Neural cell (in vitro differentiated cells): ENCODE results near the gene GSTCD. TPM values are rescaled to one million over a fixed set of nuclear protein-coding genes. Genes with fewer than 3 reads are reported as not detected.
A peak's percentile ranks its signal among the peaks of the same experiment; 100 is the strongest.

Experiments used
- H2AFZ ChIP-seq: fragments of 200-600, 300-800 bp; sonication (generic), shearing (Covaris generic); 2 replicates; pipeline ENCODE4 v1.6.0; 2014; ENCODE audit warnings: low read depth, mild to moderate bottlenecking, antibody characterized with exemption, low read length, moderate library complexity
- H3F3A ChIP-seq: fragments of 200-600 bp; shearing (Covaris generic); 2 replicates; pipeline ENCODE4 v1.6.1; 2016; ENCODE audit warnings: mild to moderate bottlenecking, moderate library complexity, mixed read lengths, antibody characterized with exemption, low read length; ENCODE audit not compliant: insufficient read depth, poor library complexity, severe bottlenecking
- H3K27ac ChIP-seq: fragments of 200-600, 300-800 bp; sonication (generic), shearing (Covaris generic); 2 replicates; pipeline ENCODE4 v1.5.1; 2014; ENCODE audit warnings: mild to moderate bottlenecking, low read length, moderate library complexity
- H3K27me3 ChIP-seq: fragments of 300-800, 200-600 bp; sonication (generic), shearing (Covaris generic); 2 replicates; pipeline ENCODE4 v1.6.0; 2014; ENCODE audit warnings: mild to moderate bottlenecking, low read depth, low read length, moderate library complexity; ENCODE audit not compliant: insufficient read depth
- H3K36me3 ChIP-seq: fragments of 300-800, 200-600 bp; sonication (generic), shearing (Covaris generic); 2 replicates; pipeline ENCODE4 v1.5.1; 2014; ENCODE audit warnings: mild to moderate bottlenecking, antibody characterized with exemption, low read length, moderate library complexity; ENCODE audit not compliant: insufficient read depth
- H3K4me2 ChIP-seq: fragments of 300-800, 200-600 bp; sonication (generic), shearing (Covaris generic); 2 replicates; pipeline ENCODE4 v1.6.0; 2014; ENCODE audit warnings: mild to moderate bottlenecking, low read length
- H3K4me3 ChIP-seq: fragments of 300-800, 200-600 bp; sonication (generic), shearing (Covaris generic); 2 replicates; pipeline ENCODE4 v1.5.1; 2014; ENCODE audit warnings: mild to moderate bottlenecking, low read length, moderate library complexity
- H3K79me2 ChIP-seq: fragments of 200-600 bp; shearing (Covaris generic); replicated peaks from 2 replicates; pipeline ENCODE4 v1.6.0; 2014; ENCODE audit warnings: mild to moderate bottlenecking, low read length, moderate library complexity; ENCODE audit not compliant: insufficient read depth
- H3K9ac ChIP-seq: fragments of 300-800, 200-600 bp; sonication (generic), shearing (Covaris generic); 2 replicates; pipeline ENCODE4 v1.6.1; 2016; ENCODE audit warnings: mild to moderate bottlenecking, low read length, mixed read lengths
- H3K9me2 ChIP-seq: fragments of 200-600 bp; shearing (Covaris generic); 2 replicates; pipeline ENCODE4 v1.6.1; 2016; ENCODE audit warnings: mild to moderate bottlenecking, low read length, mixed read lengths; ENCODE audit not compliant: insufficient read depth
- H3K9me3 ChIP-seq: fragments of 200-600, 300-800 bp; sonication (generic), shearing (Covaris generic); 2 replicates; pipeline ENCODE4 v1.6.1; 2016; ENCODE audit warnings: mild to moderate bottlenecking, mixed run types, low read length, moderate library complexity, mixed read lengths
- H4K20me1 ChIP-seq: fragments of 200-600 bp; shearing (Covaris generic); 2 replicates; pipeline ENCODE4 v1.6.1; 2016; ENCODE audit warnings: mild to moderate bottlenecking, mixed run types; ENCODE audit not compliant: insufficient read depth
- CTCF ChIP-seq: fragments of 450-650 bp; IDR thresholded peaks from 2 replicates; pipeline ENCODE4 v1.5.1; 2014; ENCODE audit warnings: antibody characterized with exemption, mild to moderate bottlenecking, moderate library complexity; ENCODE audit not compliant: poor library complexity, severe bottlenecking
- EP300 ChIP-seq: fragments of 450-650 bp; conservative IDR thresholded peaks from 2 replicates; pipeline ENCODE4 v1.6.1; 2014; ENCODE audit warnings: antibody characterized with exemption, mild to moderate bottlenecking, moderate library complexity; ENCODE audit not compliant: poor library complexity, severe bottlenecking
- EZH2 ChIP-seq: fragments of 200-600, 300-800 bp; shearing (Covaris generic), sonication (generic); IDR thresholded peaks from 2 replicates; pipeline ENCODE4 v1.6.1; 2014; ENCODE audit warnings: antibody characterized with exemption, low read length, borderline replicate concordance, mild to moderate bottlenecking; ENCODE audit not compliant: insufficient read depth, poor library complexity, severe bottlenecking
- MXI1 ChIP-seq: fragments of 450-650 bp; conservative IDR thresholded peaks from 2 replicates; pipeline ENCODE4 v1.6.1; 2014; ENCODE audit warnings: antibody characterized with exemption, mild to moderate bottlenecking; ENCODE audit not compliant: poor library complexity, severe bottlenecking
- POLR2AphosphoS5 ChIP-seq: IDR thresholded peaks from 2 replicates; pipeline ENCODE4 v1.6.1; 2012
- RAD21 ChIP-seq: fragments of 450-650 bp; conservative IDR thresholded peaks from 2 replicates; pipeline ENCODE4 v1.6.1; 2014; ENCODE audit warnings: antibody characterized with exemption, mild to moderate bottlenecking, moderate library complexity
- SMC3 ChIP-seq: fragments of 450-650 bp; conservative IDR thresholded peaks from 2 replicates; pipeline ENCODE4 v1.6.1; 2014; ENCODE audit warnings: antibody characterized with exemption, mild to moderate bottlenecking, moderate library complexity; ENCODE audit not compliant: poor library complexity
- TAF1 ChIP-seq: IDR thresholded peaks from 2 replicates; pipeline ENCODE4 v1.6.1; 2012; ENCODE audit warnings: low read depth
- polyA minus RNA-seq: library from RNA; depleted of rRNA, polyadenylated mRNA; stranded (reverse); fragments of >200 nt; gene quantifications from 2 replicates; pipeline ENCODE4 v1.2.3, GENCODE V29; 2014
- polyA plus RNA-seq: library from polyadenylated mRNA; depleted of rRNA; stranded (reverse); fragments of >200 nt; gene quantifications from 2 replicates; pipeline ENCODE4 v1.2.3, GENCODE V29; 2014
- TF ChIP-seq, protein P1 (sequence below): IDR thresholded peaks from 2 replicates; pipeline ENCODE4 v1.6.1; 2012; ENCODE audit warnings: borderline replicate concordance

The GSTCD gene
- polyA plus RNA-seq (15.1 and 15.7 TPM in 2 replicates), polyA minus RNA-seq (42.6 and 46.2 TPM in 2 replicates)

DNA sequence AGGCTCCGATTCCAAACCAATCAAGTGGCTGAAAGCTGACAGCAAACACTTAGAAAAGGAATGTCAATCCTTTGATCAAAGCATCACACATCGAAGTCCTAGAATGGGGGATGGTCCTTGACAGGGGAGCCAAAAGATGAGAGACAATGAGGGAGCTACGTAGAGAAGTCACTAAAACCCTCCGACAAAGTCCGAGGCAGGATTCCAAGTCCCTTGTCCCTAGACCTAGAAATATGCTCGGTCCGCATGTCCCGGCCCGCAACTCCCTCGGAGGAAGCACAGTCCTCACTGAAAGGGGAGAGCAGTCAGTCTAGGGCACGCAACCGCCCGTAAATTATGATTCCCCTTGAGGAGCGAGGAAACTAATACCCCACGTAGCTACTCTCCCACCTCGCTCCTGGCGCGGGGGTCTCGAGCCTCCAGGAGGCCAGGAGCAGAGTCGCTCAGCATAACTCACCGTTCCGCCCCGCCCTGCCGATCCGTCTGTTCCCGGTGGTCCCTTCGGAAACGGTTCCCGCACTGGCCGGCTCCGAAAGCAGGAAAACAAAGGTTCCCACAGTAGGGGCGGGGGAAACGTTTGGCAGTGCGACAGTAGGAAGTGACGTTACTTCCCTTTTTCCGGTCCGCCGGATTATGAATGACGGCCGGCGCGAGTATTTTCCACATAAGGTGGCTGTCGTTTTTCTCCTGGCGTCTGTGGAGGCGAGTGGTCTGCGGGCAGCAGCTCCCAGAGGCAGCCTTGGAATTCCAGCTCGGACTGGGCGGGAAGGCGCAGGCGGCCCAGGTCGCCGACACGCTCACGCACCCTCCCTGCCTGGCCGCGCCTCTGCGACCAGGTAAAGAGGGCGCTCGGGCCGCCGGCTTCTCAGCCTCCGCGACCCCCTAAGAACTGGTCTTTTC is at the start of gene GSTCD, which contains the start of gene INTS12:
Gene GSTCD (plus strand): TSS at position 604 of the 900 bp plus-strand sequence. CDS start 8,830 bp downstream, outside the sequence.
Gene INTS12 (minus strand): TSS at position 509 of the 900 bp plus-strand sequence. CDS start 8,684 bp downstream, outside the sequence.
- H3F3A ChIP-seq, result peaks cover 8% of the 10 kb centered on the region
- H3K9me2 ChIP-seq, result no peaks in the 10 kb centered on the region
- H2AFZ ChIP-seq, result peak within 1 kb of the TSS; percentile 79
- H3K79me2 ChIP-seq, result peaks cover 55% of the 10 kb centered on the region
- H3K9me3 ChIP-seq, result no peaks in the 10 kb centered on the region
- H3K36me3 ChIP-seq, result no peaks in the 10 kb centered on the region
- no peaks in the 10 kb centered on the region for H4K20me1 ChIP-seq
- peak within 1 kb of the TSS; percentile 89 for H3K27ac ChIP-seq
- peak within 1 kb of the TSS; percentile 88 for H3K4me3 ChIP-seq
- H3K9ac ChIP-seq, result peak within 1 kb of the TSS; percentile 88
- peak within 1 kb of the TSS; percentile 89 for H3K4me2 ChIP-seq
- TF ChIP-seq MXI1, result peak; percentile 85
- TF ChIP-seq CTCF, result peak; percentile 22
- TF ChIP-seq POLR2AphosphoS5, result peak; percentile 93
- no peak for TF ChIP-seq EP300
- TF ChIP-seq, protein P1, sequence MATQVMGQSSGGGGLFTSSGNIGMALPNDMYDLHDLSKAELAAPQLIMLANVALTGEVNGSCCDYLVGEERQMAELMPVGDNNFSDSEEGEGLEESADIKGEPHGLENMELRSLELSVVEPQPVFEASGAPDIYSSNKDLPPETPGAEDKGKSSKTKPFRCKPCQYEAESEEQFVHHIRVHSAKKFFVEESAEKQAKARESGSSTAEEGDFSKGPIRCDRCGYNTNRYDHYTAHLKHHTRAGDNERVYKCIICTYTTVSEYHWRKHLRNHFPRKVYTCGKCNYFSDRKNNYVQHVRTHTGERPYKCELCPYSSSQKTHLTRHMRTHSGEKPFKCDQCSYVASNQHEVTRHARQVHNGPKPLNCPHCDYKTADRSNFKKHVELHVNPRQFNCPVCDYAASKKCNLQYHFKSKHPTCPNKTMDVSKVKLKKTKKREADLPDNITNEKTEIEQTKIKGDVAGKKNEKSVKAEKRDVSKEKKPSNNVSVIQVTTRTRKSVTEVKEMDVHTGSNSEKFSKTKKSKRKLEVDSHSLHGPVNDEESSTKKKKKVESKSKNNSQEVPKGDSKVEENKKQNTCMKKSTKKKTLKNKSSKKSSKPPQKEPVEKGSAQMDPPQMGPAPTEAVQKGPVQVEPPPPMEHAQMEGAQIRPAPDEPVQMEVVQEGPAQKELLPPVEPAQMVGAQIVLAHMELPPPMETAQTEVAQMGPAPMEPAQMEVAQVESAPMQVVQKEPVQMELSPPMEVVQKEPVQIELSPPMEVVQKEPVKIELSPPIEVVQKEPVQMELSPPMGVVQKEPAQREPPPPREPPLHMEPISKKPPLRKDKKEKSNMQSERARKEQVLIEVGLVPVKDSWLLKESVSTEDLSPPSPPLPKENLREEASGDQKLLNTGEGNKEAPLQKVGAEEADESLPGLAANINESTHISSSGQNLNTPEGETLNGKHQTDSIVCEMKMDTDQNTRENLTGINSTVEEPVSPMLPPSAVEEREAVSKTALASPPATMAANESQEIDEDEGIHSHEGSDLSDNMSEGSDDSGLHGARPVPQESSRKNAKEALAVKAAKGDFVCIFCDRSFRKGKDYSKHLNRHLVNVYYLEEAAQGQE, result peak; percentile 94
- TF ChIP-seq TAF1, result peak; percentile 85
- no peak for TF ChIP-seq EZH2
- TF ChIP-seq SMC3, result peak; percentile 69
- peak; percentile 62 for TF ChIP-seq RAD21
- no peaks in the 10 kb centered on the region for H3K27me3 ChIP-seq

DNA sequence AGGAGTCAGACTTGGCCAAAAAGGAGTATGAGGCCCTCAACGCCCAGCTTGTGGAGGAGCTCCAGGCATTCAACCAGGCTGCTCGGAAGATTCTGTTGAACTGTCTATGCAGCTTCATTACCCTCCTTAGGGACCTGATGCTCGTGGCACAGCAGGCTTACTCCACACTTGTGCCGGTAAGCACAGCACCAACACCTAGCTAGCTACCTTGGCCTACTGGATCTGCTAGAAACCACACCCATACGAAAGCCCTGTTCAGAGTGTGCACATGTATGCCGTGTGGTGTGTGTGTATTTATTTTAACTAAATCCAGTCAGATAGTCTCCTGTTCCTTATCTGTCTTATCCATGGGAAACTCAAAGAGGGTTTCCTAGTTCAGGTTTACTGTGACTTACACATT is 49.4 kb upstream of the GSTCD start:
- TF ChIP-seq EP300 (no peak), TAF1 (no peak), EZH2 (no peak), POLR2AphosphoS5 (no peak), RAD21 (no peak), SMC3 (no peak)
- TF ChIP-seq, protein P1, result no peak
- no peak overlapping the region for H3K4me2 ChIP-seq
- H3K27me3 ChIP-seq, result no peaks in the 10 kb centered on the region
- H3F3A ChIP-seq, result no peaks in the 10 kb centered on the region
- H3K36me3 ChIP-seq, result no peaks in the 10 kb centered on the region
- H3K9me3 ChIP-seq, result no peaks in the 10 kb centered on the region
- H4K20me1 ChIP-seq, result no peaks in the 10 kb centered on the region
- H3K79me2 ChIP-seq, result no peaks in the 10 kb centered on the region
- H3K27ac ChIP-seq, result no peak overlapping the region
- H3K9ac ChIP-seq, result no peak overlapping the region
- H3K9me2 ChIP-seq, result no peaks in the 10 kb centered on the region
- no peak overlapping the region for H2AFZ ChIP-seq
- H3K4me3 ChIP-seq, result no peak overlapping the region
